ENCODE results near the gene EPHA3. TPM values are rescaled to one million over a fixed set of nuclear protein-coding genes. Genes with fewer than 3 reads are reported as not detected.
"Not testable (repeated sequence)": the region's sequence is repeated elsewhere in the genome, so short reads cannot be mapped to it uniquely, and the experiment has no call there.

The EPHA3 gene
- polyA plus RNA-seq, 4 donors: 4.9 to 6.0 (median 5.7) TPM

DNA sequence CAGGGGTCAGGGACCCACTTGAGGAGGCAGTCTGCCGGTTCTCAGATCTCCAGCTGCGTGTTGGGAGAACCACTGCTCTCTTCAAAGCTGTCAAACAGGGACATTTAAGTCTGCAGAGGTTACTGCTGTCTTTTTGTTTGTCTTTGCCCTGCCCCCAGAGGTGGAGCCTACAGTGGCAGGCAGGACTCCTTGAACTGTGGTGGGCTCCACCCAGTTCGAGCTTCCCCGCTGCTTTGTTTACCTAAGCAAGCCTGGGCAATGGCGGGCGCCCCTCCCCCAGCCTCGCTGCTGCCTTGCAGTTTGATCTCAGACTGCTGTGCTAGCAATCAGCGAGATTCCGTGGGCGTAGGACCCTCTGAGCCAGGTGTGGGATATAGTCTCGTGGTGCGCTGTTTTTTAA lies 243.5 kb downstream of the EPHA3 start:
- DNase-seq (ENCODE audit: low read depth in 4 of 4, low spot score in 3 of 4): not testable (repeated sequence)

DNA sequence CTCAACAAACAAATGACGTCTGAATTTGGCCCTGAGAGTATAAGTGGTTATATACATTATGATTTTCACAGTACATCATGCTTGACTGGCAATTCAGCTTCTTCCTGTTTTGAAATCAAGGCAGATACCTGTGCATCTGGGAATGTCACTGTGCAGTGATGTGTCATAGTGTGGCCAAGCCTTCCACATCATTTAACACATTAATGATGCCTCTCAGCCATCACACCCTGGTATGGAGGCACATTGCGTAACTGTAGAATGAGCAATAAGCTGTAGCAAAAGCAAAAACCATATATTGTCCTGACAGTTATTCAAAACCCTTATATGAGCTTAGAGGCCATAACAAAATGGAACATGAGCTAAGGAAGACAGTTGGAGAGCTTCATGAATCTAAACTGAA lies 246.0 kb downstream of the EPHA3 start:
- DNase-seq (ENCODE audit: low read depth in 4 of 4, low spot score in 3 of 4): no peak

DNA sequence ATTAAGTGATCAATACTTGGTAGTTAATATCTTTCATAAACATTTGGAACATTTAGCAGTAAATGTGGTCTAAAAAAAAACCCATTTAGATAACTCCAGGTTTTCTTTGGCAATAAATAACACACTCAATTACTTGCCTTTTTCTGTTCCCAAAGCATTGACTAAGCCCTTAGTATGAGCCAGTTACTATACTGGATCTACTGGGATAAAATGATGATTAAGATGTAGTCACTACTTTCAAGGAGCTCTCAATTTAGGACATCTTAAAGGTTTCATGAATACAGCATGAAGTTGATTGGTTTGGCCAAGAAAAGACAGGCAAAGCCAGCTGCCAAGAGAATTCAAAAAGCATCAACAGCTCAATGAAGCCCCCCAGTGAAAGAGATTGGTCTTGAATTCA lies 250.9 kb downstream of the EPHA3 start:
- no peak for DNase-seq (ENCODE audit: low read depth in 4 of 4, low spot score in 3 of 4)

DNA sequence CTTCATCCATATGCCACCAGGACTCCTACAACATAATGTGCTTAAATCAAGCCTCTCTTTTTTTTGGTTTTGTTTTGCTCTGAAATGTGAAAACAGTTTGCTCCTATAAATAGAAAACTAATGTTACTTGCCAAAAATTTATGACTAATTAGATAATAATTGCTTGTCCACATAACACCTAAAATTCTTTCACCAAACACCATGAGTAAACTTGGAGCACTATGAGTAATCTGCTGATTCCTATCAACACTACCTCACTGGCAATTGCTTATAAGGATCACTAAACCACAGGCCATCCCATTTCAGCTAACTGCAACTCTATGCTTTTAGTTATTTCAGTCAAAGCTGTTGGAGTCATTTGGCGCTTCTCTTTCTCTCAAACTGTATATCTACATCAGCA lies 252.7 kb downstream of the EPHA3 start:
- no peak for DNase-seq (ENCODE audit: low read depth in 4 of 4, low spot score in 3 of 4)

DNA sequence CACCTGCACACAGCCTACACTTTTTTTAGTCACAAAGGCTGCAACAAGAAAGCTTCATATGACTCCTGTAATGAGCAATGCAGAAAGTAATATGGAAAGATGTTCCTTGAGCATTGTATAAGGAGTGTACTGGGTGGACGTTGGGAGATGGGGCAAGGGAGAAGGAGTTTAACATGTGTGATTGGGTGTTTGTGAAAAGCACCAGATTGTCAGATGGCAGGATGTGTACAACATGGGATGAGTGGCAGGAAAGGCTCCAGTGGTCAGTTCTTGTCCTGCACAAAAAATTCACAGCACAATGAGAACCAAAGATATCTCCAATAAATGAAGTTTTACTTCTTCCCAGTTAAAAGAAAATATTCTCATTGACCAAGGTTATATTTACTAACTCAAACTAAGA lies 255.1 kb downstream of the EPHA3 start:
- no peak for DNase-seq (ENCODE audit: low read depth in 4 of 4, low spot score in 3 of 4)

DNA sequence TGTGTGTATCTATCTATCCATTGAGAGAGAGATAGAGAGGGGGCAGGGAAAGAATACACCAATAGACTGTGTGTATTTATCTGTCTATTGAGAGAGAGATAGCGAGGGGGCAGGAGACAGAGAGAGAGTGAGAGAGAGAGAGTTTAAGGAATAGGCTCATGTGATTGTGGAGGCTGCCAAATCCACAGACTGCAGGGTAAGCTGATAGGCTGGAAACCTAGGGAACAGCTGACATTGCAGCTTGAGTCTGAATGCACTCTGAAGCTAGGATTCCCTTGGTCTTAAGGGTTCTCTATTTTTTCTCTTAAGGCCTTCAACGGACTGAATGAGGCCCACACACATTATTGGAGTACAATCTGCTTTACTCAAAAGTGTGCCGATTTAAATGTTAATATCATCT lies 255.8 kb downstream of the EPHA3 start:
- DNase-seq (ENCODE audit: low read depth in 4 of 4, low spot score in 3 of 4): no peak

DNA sequence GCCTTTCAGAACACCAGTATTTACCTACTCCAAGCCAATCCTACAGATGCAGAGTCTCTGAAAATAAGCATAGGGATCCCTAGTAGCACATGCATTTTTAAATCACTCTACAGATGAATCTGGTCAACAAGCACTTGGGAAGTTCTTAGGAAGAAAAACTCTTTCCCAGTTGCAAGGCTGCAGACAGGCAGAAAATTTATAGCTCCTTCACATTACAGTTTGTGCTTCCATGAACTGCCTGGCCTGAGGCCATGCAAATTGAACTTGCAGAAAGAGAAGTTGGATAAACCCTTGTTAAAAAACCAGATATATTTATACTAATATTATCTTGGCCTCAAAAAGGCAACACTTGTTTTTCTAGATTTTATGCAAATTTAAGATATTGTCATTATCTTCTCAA lies 256.9 kb downstream of the EPHA3 start:
- peak in 1 of 4 donors; percentile 3 for DNase-seq (ENCODE audit: low read depth in 4 of 4, low spot score in 3 of 4)

DNA sequence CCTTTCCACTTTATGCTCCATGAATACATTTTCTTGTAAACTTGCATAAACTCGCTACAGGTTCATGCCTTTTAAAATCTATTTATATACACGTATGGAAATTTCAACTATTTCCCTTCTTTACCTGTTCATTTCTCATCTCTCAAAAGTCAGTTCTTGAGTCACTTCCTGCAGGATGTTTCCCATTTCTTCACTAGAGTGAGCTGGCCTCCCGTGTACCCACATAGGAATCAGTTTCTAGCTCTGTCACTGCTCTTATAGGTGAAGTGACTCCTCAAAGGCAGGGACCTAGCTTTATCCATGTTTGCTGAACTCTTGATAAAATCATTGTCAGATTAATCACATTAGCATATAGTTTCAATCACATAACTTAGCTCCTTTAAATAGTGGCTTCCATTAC lies 259.7 kb downstream of the EPHA3 start:
- no peak for DNase-seq (ENCODE audit: low read depth in 4 of 4, low spot score in 3 of 4)

DNA sequence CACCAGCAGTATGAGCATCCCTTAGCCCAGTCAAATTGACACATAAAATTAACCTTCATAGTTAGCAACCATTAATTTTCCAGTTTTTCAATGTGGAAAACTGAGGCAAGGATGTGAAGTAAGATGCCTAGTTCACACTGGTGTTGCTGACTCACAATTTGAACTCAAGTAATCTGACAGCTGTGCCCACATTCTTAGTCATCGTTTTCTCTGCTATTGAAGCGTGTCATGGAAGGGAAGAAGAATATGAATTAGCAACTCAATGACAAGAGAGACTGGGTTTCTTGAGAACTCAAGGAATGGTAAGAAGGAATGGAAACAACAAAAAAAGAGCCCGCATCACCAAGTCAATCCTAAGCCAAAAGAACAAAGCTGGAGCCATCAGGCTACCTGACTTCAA lies 261.4 kb downstream of the EPHA3 start:
- DNase-seq (ENCODE audit: low read depth in 4 of 4, low spot score in 3 of 4): no peak

DNA sequence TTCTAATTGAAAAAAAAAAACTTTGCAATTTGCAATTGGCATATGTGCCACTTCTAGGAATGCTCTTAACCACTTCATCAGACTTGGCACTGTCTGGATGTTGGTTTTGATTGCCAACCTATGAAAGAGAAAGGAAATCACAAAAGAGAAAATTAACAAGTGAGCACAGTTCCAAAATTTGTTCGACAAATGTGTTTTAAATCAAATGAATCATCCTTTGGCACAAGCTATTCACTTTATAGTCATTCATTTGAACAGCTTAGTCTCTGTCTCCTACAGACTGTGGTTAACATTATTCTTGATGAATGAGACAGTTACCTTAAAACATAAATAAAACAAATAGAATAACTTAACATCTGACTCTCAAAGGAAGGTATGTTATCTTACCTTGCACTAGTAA lies 265.0 kb downstream of the EPHA3 start:
- no peak for DNase-seq (ENCODE audit: low read depth in 4 of 4, low spot score in 3 of 4)

DNA sequence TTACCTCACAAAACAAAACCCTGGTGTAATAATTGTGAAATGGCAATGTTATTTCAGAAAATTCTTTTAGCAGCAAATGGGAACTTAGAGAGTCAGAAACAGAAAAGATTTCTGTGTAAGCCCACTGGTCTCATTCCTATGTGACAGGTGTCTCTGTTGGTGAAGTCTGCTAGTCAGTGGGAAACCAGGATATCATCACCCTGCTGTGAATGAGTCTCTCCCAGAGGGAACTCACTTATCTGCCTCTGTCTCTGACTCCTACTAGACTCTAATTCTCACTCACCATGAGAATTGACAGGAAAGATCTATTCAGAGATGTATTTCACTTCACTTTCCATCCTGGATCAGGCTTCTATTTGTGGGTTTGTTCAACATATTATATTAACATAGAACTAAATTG lies 266.0 kb downstream of the EPHA3 start:
- DNase-seq (ENCODE audit: low read depth in 4 of 4, low spot score in 3 of 4): no peak

DNA sequence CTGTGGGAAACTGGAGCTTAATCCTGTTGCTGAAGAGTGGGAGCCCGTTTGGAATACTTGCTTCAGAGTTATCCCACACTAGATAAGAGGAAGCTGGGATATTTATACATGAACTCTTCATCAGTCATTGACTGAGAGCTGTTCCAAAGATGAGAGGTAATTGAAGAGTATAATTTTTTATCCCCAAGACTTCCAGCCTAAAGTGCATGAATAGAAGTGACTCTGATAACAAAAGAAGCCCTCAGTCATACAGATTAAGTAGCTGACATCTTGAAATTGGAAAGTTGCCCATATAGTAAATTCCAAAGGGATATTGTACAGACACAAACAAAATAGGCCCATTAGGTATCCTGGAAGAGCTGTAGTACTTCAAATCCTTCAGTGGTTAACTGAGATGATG lies 268.0 kb downstream of the EPHA3 start:
- no peak for DNase-seq (ENCODE audit: low read depth in 4 of 4, low spot score in 3 of 4)

DNA sequence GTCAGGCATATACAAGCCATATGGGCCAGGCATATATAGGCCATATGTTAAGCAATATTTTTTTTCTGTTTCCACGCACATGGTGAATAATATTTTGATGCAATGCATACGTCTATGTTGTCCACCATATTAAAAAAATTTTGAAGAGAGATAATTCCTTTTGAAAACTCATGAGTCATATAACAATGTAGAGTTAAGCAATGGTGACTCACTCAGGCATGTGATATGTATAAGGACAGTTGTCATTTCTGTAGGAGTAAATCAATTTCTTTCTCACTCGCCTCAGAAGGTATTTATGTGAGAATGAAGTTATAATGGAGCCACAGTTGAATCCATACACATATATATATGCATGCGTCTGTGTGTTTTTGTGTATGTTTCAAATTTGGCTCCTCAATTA lies 272.6 kb downstream of the EPHA3 start:
- no peak for DNase-seq (ENCODE audit: low read depth in 4 of 4, low spot score in 3 of 4)

DNA sequence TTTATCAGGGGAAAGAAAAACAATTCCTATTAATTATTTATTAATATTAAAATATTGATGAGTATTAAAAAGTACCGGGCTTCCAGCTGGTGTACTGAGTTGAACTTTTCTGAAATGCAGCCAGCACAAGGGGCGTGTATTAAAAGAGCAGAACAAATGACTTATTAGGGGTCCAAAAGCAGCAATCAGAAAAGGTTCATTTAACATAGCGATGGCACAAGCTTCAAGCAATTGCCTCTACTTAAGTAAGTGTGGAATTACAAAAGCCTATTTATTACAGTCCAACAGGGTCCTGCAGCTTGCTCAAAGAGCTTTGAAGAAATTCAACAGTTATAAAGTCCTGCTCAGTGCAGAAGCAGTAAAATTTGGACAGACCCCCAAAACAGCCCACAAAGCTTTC lies 285.6 kb downstream of the EPHA3 start:
- no peak for DNase-seq (ENCODE audit: low read depth in 4 of 4, low spot score in 3 of 4)

DNA sequence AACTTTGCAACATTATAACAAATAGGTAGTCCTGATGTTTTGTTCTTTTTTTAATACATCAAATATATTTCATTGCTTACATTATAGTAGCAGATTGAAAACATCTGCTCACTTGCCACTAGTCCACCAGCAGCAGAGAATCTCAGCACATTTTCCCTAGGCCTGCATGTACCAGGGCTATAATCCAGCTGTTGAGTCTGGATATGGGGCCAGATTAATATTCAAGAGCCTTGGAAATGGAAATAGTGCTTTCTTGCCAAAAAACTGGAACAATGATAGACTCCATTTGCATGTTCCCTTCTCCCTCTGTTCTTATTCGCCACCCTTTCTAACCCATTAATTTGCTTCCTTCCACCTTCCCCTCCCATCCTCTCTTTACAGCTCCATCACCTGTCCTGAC lies 288.0 kb downstream of the EPHA3 start:
- DNase-seq (ENCODE audit: low read depth in 4 of 4, low spot score in 3 of 4): no peak

DNA sequence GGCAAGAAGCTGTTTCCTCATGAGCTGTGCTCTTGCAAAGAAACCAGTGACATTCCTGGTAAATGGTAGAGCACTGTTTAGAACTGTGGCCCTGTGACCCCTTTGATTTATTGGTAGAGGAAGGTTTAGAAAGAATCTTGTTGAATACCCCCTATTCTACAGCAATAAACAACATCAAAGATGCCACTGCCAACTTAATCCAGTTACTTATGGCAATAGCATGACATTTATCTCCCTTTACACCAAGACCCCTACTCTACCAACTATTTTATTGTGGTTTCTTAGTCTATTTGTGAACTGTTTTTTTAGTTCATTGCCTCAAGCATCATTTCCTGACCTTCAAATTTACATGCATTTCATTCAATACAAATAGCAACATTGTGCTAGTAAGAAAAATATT lies 288.6 kb downstream of the EPHA3 start:
- no peak for DNase-seq (ENCODE audit: low read depth in 4 of 4, low spot score in 3 of 4)

DNA sequence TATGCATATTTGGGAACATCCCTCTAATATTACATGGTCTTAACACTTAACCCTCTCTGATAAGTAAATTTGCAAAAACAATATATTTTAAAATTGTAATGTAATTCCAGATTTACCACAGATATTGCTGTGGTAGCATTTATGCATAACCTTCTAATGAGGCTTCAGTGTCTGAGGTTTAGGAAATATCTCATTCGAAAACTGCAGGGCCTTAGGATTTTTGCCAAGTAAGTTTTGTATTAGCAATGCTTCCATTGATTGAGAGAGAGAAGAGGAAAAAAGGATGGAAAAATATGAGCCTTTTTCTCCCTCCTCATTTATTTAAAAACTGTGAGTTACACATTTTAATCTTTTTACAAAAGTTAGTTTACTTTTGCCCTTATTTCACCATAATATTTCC lies 294.6 kb downstream of the EPHA3 start:
- no peak for DNase-seq (ENCODE audit: low read depth in 4 of 4, low spot score in 3 of 4)

DNA sequence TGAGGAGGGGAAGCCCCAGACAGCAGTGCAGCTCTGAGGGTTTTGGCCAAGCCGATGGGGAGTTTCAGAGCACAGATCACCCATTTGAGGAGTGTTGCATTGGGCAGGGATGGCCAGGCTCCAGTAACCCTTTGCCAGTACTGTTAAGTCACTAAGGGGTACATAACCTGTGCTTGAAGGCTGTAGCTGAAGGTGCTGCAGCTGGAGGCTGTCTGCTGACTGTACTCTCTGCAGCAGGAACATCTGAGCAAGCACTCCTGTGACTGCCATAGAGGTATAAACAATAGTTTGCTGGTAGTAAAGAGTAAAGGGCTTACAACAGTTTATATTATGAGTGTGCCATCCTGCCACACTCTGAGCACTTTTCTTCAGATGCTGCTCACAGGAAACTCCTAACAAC lies 297.8 kb downstream of the EPHA3 start:
- no peak for DNase-seq (ENCODE audit: low read depth in 4 of 4, low spot score in 3 of 4)

DNA sequence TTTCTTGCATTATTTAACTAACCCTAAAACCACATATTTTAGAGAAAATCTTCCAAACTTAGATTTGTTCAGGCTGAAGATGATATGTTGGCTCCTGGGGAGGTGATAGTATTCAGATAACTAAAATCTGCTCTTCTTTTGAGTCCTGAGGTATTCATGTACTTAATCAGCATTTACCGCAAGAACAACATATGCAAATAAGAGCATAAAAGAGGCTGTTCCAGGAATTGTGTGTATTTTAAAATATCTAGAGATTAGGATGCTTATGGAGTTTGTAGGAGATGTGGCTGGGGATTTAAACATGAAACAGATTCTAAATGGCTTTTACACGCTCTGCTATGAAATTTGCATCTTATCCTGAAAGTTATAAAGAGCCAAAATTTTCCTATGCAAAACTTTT lies 298.2 kb downstream of the EPHA3 start:
- DNase-seq (ENCODE audit: low read depth in 4 of 4, low spot score in 3 of 4): no peak

DNA sequence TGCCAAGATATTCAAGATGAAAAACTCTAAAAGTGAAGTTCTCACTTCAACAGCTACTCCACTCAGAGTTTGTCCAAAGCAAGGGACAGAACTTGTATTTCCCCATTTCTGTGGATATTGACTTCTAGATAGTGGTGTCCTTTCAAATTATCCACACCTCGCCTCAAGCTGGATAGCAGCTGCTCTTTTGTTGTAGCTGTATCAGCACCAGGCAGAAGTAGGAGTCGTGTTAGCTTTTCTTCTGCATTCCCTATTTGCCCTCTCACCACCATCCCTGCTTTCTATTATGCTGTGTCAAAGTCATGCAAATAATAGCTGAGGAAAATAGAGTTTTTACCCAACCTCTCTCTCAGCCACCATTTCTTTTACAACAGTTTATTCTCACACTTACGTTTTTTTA lies 303.8 kb downstream of the EPHA3 start:
- DNase-seq (ENCODE audit: low read depth in 4 of 4, low spot score in 3 of 4): no peak

DNA sequence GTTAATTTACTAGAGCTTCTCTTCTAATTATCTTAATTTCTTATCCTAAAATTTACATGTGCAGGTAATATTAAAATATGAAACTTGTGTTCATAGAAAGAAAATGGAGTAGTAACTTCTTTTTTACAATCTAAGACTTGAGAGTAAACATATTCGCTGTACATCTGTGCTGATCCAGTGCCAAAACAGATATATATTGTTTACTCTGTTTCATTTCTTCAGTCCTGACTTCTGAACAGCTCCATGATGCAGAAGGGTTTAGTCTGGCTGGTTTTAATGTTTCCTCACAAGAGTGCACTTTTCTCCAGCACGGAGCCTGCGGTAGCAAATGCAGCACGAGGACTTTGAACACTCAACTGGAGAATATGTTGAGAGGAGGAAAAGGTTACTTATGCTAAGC lies 306.8 kb downstream of the EPHA3 start:
- no peak for DNase-seq (ENCODE audit: low read depth in 4 of 4, low spot score in 3 of 4)

DNA sequence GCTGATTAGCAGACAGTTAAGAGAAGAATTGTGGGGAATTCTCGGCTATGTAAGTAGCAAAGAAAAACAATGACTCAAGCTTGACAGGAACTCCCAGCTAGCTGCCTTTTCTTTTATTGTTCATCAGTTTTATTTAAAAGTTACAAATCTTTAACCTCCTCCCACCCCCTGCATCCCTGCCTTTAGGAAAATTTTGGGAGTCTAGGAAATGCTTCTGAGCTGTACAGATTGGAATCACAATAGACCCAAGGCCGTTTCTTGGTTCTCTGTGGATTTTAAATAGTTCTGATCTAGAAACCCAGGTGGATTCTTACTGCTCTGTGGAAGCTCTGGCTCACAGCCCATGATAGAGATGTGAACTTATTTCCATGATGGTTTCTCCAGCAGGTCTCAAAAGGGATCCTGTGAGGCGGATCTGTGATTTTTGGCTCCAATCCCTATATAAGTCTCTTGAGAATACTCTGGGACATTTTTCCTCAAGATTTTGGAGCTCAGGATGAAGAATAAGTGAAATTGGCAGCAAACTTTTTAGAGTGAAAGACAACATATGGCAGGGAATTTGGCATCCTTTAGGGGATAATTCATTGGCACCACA lies 312.3 kb downstream of the EPHA3 start:
- no peak for DNase-seq (ENCODE audit: low read depth in 4 of 4, low spot score in 3 of 4)

DNA sequence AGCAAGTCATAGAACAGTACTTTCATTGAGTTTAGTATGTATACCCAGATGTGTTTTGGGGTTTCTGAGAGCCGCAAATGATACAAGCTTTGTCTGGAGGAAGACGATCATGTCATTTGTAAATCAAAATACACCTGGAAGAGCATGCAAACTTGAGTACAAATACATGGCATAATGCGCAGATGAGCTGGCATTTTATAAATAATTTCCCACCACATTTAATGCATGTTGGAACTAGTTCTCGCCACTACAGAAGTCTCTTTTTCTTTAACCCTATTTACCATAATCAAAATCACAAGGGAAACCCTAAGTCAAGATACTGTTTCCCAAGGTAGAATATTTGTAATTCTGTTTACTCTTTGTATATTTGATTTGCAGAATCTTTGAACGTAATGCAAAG lies 318.6 kb downstream of the EPHA3 start:
- DNase-seq (ENCODE audit: low read depth in 4 of 4, low spot score in 3 of 4): no peak
